Putamen (tissue), 1 donor: ENCODE data around the gene NAV3.

Experiments used
- DNase-seq: peaks from one replicate; pipeline ENCODE4 v3.0.0-alpha.2; 2016; ENCODE audit warnings: low spot score

Gene NAV3

DNA sequence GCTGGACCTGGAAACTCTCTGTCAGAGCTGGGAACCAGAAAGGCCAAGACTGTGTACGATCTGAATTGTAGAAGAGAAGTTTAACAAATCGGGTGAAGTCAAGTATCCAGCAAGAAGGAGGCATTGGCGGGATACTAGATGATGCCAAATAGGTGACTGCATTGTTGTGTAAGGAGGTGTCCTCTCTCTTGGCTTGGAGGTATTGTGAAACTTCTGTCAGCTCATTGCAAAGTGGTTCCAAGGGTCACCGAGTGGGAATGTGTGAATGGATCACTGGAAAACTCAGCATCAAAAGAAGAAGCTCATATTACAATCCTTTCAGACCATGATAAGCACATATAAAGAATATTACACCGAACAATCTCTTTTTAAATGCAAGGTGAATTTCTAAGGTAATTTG is 11.7 kb downstream of the NAV3 start:
- DNase-seq, result no peak

DNA sequence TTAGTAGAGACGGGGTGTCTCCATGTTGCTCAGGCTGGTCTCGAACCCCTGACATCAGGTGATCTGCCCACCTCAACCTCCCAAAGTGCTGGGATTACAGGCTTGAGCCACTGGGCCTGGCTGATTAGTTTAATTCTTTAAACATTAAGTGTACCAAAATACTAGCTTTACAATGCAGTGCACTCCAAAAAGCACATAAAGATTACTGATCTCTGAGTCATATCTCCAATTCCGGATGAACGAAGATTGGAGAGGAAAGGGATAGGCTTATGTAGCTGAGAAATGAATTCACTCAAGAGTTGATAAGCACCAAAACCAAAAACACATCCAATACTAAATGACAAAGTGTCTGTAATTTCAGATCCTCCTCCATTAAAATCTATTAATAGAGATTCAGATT is 15.1 kb downstream of the NAV3 start:
- DNase-seq, result no peak

DNA sequence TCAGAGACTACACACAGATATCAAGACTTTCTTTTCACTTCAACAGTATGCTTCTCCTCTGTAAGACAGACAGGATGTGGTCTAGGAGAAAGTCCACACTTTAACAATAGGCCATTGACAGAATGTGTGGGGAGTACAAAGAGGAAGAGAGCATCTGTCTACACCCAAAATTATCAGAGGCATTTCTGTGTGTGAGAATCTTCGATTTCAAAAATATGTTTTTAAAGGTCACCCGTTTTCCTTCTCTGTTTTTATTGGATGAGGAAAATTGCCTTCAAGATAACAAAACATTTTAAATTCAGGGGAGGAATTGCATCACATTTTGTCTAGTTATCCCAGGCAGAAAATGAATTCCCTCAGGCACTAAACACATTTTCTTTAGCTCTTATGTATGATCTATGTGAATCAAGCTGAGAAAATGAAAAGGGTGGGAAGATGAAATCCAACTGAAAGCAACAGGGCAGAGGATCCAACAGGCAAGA is 16.4 kb downstream of the NAV3 start:
- no peak for DNase-seq

DNA sequence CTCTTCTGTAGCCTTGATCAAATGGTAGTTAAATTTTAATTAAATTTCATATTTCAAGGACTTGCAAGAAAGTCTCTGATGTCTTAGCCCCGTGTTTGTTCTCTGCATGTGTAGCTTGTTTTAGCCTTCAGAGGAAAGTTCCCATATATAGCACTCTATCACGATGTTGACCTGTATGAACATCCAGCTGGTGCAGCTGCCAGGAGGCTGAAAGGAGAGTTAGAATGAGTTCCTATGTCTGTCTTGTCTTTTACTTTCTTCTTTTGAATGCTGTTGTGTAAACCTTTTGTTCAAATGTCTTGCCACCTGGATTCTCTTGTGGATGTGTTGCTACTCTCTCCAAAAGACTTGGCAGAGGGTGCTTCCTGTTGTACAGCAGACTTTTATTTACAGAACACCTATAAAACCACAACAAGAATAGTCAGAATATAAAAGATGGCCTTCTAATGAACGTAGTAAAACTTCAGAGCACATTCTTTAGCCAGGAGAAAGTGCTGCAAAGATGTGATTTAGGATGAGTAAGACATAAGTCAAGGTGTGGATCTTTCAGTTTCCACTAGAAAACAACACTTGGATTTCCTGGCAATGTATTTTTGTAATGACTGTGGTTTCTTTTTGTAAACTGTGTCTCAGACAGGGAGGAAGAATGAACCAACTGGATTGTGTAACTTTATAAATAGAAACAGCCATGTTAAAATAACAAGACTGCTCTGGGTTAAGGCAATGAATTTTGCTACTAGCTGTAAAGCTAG is 17.2 kb downstream of the NAV3 start:
- no peak for DNase-seq

DNA sequence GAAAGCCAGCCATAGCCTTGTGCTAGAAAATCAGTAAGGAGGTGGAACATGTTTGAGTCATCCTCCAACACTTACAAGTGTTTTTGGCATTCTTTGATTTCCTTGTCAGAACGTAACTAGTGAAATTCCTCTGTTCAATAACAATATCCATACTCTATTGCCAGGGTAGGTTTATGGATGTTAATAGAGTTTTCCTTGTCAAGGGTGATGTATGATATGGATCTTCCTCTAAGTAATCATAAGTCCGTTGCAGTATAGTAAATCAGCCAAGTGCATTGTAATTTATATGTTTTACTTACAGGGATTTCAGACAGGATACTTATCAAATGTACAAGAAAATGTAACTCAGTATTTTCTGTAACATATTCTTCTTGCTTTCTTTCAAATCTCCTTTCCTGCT is 19.4 kb downstream of the NAV3 start:
- DNase-seq, result no peak

DNA sequence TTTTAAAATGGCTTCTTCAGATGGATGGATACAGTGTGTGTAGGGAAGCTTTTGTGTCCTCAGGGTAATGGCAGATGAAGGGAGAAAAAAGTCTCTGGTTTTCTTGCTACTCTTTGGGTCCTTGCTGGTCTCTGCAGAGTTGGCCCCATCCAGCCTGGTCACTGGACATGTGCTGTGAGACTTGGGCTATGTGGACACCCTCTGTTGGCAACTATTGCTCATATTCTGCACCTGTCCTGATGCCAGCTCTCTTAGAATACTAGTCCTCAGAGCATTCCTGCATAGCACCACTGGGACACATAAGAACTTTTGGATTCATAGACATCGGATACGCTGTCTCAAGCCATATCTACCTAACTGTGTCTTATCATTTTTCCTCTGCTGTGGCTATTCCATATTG is 20.0 kb downstream of the NAV3 start:
- no peak for DNase-seq

DNA sequence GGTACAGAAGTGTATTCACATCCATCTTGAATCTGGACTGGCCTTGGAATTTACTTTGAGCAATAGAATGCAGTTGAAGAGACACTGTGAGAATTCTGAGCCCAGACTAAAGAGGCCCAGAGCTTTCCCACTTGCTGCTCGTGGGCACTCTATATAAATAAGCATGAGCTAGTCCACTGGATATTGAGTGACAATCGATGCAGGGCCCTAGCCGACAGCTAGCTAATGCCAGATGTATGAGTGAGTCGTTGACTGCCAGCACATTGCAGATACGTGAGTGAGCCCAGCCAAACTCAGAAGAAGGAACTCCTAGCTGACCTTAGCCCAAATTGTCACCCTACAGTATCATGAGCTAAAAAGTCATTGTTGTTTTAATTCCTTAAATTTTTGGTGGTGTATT is 24.9 kb downstream of the NAV3 start:
- no peak for DNase-seq

DNA sequence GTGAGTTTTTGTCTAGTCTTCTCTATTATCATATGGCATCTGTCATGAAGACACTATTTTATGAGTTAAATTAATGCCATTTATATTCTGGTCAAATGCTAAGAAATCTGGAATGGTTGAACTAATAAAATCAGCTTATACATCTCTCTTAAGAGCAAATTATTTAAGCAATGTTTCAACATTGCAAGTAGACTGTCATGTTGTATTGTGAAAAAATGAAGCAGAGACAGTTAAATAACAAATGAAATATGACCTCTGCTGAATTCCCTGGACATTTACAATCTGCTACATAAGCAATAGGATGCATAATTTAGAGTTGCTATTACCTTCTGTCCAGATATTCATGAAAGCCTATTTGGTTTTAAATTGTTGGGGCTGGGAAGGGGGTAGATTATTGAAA is 30.6 kb downstream of the NAV3 start:
- DNase-seq, result no peak

DNA sequence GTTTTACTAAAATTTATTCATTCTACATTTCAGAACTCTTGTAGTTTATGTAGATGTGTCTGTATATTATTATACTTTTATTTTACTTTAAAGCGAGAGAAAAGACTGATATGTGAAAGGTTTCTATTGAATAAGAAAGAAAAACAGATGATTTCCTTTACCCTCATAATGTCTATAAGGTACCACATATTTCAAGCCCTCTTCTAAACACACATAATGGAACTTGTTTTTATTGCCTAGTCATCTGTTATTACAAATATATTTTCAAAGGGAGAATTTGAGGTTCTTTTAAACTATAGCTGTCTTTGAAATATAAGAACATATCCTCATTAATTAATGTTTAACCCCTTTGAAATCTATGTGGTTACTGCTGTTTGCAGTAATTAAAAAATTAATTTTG is 34.5 kb downstream of the NAV3 start:
- DNase-seq, result no peak

DNA sequence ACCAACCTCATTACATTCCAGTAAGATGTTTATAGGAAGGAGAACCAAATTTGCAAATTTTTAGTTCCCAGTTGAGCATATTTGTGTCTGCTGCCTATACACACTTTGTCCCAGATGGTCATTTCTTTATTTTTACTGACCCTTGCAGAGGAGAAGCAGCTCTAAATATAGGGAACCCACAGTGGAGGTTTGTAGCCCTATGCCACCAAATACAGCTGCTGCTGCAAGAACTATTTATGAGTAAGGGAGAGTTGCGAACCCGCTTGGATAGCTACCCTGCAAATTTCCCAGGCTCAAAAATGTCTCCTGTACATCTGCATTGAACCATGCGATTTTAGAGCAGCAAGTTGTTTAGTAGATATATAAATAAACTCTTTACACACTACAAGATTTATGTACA is 48.2 kb downstream of the NAV3 start:
- DNase-seq, result no peak

DNA sequence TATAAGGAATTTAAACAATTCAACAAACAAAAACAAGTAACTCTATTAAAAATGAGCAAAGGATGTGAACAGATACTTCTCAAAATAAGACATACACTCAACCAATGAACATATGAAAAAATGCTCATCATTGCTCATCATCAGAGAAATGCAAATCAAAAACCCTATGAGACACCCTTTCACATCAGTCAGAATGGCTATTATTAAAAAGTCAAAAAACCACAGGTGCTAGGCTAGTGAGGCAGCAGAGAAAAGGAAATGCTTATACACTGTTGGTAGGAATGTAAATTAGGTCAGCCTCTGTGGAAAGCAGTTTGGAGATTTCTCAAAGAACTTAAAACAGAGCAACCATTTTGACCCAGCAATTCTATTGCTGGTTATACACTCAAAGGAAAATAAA is 52.0 kb downstream of the NAV3 start:
- DNase-seq, result no peak

DNA sequence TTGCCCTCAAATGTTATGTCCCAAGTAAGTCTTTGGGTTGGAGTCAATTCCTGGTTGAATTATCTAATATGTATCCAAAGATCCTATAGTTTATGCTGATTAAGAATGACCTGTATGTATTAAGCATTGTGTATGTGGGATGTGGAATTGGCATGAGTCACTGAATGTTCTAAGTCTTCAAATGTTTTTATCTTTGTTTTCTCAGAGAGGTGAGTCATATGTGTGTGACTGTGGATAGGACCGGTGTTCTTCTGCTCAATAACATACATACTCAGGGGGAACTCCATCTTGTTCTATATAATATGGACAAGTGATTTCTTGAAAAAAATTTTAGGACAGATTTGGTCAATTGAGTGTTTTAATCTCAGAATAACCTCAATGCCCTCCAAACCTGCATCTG is 57.9 kb downstream of the NAV3 start:
- no peak for DNase-seq

DNA sequence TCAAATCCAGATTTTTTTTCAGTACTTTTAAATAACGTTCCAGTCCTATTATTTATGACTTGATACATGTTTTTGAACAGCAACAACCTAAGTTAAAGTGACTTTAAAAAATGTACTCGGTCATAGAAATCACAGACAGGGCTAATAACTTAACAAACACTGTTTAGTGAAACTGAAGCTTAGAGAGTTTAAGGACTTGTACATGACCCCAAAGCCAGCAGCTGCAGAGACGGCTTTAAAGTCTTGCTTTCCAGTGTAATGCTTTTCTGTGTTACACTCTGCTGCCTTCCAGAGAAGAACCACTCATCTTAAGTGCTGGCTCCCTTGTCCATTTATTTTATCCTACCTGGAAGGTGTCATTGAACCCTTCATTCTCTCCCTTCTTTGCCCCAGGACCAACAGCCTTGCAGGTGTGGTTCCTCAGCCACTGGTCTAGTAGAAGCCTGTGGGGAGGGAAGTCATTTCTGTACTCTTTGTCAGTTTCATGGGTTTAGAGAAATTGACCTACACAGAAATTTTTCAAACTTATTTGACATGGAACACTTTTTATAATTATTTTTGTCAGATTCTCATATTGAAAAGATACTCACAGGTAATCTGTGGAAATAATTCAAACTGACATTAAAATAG is 60.9 kb downstream of the NAV3 start:
- no peak for DNase-seq

DNA sequence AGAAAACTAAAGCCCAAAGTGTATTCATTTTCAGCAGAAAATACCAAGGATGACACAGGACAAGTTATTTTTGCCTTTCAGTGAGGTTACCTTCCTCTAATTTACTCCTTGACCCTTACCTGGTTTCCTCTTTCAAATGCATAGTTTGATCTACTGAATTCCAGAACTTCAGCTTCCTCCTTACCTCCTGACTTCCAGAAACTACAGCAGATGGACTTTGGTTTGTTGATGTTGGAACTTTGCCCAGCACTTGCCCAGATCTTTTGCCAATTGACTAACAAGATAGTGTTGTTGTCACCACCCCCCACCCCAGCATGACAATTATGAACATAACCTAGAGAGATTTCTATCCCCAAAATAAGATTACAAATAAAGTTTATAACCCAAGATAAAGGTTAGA is 63.2 kb downstream of the NAV3 start:
- DNase-seq, result no peak

DNA sequence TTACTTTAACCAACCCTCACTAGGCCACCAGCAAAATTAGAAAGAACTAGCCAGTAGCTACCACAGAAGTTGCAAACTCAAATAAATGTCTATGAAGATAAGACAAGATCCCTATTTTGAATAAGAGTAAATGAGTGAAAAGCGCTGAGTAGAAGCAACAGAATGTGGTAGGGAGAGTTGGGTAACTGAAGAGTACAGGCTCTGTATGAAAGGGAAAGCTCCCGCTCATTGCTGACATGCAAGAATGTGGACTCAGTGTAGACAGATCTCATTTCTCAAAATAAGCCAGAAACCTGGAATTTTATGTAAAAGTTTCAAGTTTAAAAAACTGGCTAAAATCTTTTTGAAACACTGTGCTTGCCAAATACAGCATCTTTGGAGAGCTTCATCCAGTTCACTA is 63.9 kb downstream of the NAV3 start:
- no peak for DNase-seq

DNA sequence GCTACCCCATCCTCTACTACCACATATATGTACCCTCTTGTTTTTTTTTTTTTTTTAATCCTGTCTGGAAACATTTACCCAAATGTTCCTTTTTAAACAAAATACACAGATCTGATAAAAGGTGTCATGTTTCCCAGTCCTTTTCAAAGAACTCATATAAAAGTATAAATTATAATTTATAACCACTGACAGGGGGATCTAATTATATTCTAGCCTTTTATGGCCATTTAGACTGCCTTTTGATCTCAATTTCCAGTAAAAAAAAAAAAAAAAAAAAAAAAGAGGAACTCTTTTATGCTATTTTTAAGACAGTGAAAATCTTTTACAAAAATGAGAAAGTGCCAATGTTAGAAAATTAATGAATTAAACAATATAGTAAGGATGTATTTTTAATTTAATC is 65.0 kb downstream of the NAV3 start:
- no peak for DNase-seq

DNA sequence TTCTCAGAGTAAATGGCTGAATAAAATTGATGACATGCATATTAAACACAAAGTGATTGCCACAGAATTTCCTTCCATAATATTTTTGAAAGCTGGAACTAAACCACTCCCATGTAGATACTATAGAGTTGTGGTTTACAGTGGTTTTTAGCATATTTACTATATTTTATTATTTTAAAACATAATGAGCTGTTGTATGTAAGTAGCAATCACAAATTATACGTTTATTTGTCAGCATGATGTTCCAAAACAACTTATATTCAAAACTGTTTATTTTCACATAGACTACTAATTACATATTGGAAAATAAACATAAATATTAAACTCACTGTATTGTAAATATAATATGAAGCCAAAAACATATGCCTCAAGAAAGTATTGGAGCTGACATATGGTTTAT is 77.2 kb downstream of the NAV3 start:
- no peak for DNase-seq

DNA sequence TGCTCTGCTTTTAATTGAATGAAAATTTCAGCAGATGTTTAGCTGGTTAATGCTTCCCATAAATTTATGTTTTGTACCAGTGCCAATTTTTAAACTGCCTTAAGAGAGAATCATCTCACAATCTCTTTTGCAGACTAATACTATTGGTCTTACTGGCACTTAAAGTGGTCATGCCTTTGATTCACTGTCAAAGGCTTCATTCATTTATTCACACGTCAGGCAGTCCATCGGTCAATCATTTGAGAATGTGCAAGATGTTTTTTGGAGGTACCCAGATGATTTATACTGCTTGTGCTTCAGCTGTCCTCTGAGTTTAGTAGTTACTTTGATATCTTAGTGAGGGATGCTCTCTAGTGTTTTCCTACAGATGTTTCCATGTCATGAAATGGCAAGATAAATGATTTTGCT is 83.4 kb downstream of the NAV3 start:
- no peak for DNase-seq

DNA sequence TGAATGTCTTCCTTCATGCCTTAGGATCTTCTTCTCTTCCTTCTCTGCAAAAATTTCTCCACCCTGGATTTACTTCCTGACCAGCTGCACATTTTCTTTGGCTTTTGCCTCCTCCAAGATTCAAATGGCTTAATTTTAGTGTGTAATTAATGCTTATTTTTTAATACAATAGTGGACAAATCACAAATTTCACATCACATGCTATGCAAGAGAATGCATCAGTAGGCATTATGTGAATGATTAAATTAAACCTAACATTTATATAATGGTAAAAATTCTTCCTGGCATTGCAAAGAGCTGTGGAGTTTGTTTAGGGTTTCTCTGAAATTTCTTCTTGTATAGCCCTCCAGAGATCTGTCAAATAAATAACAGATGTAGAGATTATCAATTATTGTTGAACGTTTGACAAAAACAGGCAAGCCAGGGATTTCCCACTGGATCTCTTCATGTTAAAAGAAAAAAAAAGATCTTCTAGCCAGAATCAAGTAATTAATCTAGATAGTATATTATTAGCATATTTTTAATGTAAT is 84.4 kb downstream of the NAV3 start:
- DNase-seq, result no peak

DNA sequence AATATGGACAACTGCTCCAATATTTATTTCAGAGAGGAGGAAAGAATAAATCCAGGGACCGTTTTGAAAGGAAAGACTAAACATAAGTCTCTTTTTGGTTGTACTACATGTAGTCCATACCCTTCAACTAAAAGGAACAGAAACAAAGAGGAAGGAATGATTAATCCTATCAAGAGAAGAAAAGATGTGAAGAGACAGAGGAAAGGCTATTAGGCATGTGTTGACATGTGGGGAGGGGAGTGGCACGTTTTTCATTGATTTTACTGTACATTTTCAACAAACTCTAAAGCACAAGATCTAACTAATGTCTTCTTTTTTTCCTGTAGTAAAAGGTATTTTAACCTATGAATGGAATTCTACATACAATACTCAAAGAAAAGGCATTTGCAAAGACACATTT is 85.6 kb downstream of the NAV3 start:
- no peak for DNase-seq

DNA sequence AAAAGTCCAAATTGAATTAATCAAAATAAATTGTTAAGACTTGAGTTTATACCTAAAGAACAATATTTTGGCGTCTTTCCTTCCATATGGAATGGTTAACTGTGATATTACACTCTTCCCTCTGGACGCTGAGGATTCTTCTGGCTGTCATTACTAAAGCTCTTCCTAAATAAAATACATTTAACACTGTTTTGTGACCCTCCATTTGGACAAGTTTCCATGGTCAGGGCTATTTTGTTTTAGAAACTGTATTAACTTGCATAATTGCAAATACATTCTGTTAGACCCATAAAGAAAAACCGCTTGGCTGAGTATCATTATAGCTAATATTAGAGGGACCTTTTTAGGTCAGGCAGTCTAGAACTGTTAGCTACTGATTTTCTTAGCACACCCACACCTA is 87.4 kb downstream of the NAV3 start:
- DNase-seq, result no peak

DNA sequence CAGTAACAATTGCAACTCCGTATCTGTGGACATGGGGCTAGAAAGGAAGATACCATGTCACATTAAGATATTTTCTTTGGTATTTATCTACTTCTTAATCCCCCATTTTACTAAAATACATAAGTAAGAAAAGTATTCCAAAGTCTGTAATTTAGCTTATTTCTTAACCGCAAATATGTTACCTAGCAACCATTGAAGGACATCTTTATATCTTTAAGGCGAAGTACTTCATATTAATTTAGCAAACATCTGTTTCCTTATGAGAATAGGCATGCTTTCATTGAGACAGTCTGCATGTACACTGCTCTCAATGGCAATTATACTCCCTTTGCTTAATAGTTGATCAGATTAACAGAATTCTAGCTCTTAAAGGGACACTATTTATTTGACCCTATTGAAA is 88.8 kb downstream of the NAV3 start:
- no peak for DNase-seq

DNA sequence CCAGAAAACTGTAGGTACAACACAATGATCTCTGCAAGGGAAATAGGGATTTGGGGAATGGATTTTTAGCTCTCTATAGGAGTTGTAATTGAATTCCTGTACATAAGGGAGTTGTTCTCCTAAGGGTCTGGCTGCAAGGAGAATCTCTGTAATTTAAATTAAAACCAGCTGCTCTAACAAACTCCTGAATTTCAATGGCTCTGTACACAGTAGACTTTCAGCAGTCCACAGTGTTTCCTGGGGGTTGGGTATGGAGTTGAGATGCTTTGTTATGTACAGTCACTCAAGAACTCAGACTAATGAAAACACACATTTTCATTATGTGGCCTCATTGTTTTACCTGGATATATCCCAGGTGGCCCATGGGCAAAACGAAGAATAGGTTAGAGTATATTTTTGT is 93.2 kb downstream of the NAV3 start:
- no peak for DNase-seq

DNA sequence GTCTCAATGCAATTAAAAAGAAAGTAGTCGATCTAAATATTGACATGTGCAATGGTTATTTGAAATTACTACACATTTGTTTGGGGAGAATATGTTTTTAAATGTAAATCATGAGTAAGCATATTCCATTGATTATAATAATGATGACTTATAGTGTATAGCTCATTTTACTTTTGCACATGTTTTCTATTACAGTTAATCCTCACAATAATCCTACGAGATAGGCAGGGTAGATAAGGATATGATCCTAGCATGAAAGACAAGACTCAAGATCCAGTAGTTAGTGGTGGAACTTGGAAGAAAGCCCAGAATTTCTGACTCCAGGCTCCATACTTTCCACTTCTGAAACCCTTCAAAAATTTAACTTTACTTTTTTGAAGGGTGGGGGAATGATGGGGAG is 94.0 kb downstream of the NAV3 start:
- no peak for DNase-seq
